GM19468 (cell line): ENCODE results near the gene DPYD.

Source experiments
- ATAC-seq: cut with Tn5 transposase; IDR thresholded peaks from one replicate; pipeline ENCODE4 v1.9.1; 2021; ENCODE audit warnings: mild to moderate bottlenecking, moderate library complexity, moderate number of reproducible peaks; ENCODE audit not compliant: unreplicated experiment; ENCODE audit errors: extremely low read depth

DPYD gene

GRCh38 chr1:97046765-97047420, 873.9 kb downstream of the DPYD start:
- no peak for ATAC-seq

- ATAC-seq: no peak
Observed at GRCh38 chr1:97044159-97044760, 876.6 kb downstream of the DPYD start.

- no peak for ATAC-seq
Observed at GRCh38 chr1:97042551-97042950, 878.3 kb downstream of the DPYD start.

GRCh38 chr1:97041026-97041425, 879.8 kb downstream of the DPYD start:
- no peak for ATAC-seq

DNA sequence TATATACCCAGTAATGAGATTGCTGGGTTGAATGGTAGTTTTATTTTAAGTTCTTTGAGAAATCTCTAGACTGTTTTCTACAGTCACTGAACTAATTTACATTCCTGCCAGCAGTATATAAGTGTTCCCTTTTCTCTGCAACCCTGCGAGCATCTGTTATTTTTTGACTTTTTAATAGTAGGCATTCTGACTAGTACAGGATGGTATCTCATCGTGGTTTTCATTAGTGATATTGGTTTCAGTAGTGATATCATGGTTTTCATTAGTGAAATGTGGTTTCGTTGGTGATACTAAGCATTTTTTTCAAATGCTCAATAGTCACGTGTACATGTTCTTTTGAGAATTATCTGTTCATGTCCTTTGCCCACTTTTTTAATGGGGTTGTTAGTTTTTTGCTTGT, 882.4 kb downstream of the DPYD start:
- no peak for ATAC-seq

- ATAC-seq: no peak
Observed at GRCh38 chr1:97034651-97035050, 886.2 kb downstream of the DPYD start.

DNA sequence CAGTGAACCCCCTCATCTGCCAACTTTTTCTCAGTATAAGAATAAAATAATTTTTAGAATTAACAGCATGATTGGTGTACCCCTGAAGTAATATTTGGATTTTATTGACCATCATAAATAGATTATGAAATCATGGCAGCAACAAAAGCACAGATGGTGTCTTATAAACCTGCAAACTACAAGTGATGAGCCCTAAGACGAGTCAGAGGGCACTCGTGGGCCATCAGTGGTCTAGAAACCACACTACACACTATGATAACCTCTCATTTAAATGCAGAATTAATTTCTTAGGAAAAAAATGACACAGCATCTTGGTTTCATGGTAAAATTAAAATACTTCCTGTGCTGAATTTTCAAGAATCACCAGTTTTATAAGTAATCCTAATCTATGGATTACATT, 886.9 kb downstream of the DPYD start:
- ATAC-seq: no peak
